ENCODE measurements around the gene CFAP43. TPM values are rescaled to one million over a fixed set of nuclear protein-coding genes. Genes with fewer than 3 reads are reported as not detected.

The CFAP43 gene
- total RNA-seq, 1 experiment from 2014 or later, result 0.44 TPM

DNA sequence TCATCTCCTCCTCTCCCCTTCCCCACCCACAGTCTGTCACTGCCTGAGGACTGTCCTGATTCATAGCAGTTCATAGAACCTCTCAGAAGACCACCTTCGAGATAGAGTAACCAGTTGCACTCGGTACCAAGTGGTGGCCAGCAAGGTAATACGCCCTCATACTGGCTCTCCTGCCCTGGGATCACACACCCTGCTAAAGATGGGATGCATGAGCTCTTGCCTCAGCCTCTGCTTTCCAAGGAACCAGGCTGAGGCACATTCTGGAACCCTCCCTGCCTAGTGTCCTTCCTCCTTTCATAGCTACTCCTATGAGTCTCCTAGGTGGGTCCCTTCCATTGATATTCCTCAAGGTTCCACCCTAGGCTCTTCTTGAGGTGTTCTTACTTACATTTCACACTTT, 15.5 kb downstream of the CFAP43 start:
- H3K36me3 ChIP-seq (ENCODE audit: low read depth, low read length), result no peaks in the 10 kb centered on the region
- no TSS peak for BruUV-seq (replicated peaks)
- H3K4me3 ChIP-seq (ENCODE audit: low read length), result no peak overlapping the region
- POLR2A ChIA-PET (ENCODE audit: unreplicated experiment), result no interaction called here
- DNase-seq (no peak), ATAC-seq (no peak)
- no peak for TF ChIP-seq EZH2phosphoT487 (IDR thresholded peaks at IDR 0.05; ENCODE audit: borderline replicate concordance, low read length)
- no peak for TF ChIP-seq EZH2 (IDR thresholded peaks at IDR 0.05; ENCODE audit: low read length, unreplicated experiment)
- TF ChIP-seq, protein P1, sequence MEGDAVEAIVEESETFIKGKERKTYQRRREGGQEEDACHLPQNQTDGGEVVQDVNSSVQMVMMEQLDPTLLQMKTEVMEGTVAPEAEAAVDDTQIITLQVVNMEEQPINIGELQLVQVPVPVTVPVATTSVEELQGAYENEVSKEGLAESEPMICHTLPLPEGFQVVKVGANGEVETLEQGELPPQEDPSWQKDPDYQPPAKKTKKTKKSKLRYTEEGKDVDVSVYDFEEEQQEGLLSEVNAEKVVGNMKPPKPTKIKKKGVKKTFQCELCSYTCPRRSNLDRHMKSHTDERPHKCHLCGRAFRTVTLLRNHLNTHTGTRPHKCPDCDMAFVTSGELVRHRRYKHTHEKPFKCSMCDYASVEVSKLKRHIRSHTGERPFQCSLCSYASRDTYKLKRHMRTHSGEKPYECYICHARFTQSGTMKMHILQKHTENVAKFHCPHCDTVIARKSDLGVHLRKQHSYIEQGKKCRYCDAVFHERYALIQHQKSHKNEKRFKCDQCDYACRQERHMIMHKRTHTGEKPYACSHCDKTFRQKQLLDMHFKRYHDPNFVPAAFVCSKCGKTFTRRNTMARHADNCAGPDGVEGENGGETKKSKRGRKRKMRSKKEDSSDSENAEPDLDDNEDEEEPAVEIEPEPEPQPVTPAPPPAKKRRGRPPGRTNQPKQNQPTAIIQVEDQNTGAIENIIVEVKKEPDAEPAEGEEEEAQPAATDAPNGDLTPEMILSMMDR (conservative IDR thresholded peaks at IDR 0.05; ENCODE audit: low read depth, low read length), result no peak
- no peak overlapping the region for H3K9ac ChIP-seq (ENCODE audit: low read length)
- no peaks in the 10 kb centered on the region for H3K9me3 ChIP-seq (ENCODE audit: low read length)
- H3K27me3 ChIP-seq (ENCODE audit: low read length), result no peaks in the 10 kb centered on the region
- H3K4me1 ChIP-seq (ENCODE audit: insufficient read depth, low read length), result no peaks in the 10 kb centered on the region
- intact Hi-C loops (cut with micrococcal nuclease), result no loop called here
- CTCF ChIA-PET, result no interaction called here
- no peaks in the 10 kb centered on the region for H3F3A ChIP-seq (ENCODE audit: low read length, unreplicated experiment)
- no peak overlapping the region for H3K4me2 ChIP-seq (ENCODE audit: low read length)
- no peak overlapping the region for H2AFZ ChIP-seq (ENCODE audit: low read length)
- no peaks in the 10 kb centered on the region for H3K9me2 ChIP-seq (replicated peaks; ENCODE audit: low read length)
- H3K79me2 ChIP-seq (ENCODE audit: low read length), result no peaks in the 10 kb centered on the region
- H4K20me1 ChIP-seq (ENCODE audit: low read length), result no peaks in the 10 kb centered on the region
- H3K27ac ChIP-seq (ENCODE audit: low read length), result no peak overlapping the region

DNA sequence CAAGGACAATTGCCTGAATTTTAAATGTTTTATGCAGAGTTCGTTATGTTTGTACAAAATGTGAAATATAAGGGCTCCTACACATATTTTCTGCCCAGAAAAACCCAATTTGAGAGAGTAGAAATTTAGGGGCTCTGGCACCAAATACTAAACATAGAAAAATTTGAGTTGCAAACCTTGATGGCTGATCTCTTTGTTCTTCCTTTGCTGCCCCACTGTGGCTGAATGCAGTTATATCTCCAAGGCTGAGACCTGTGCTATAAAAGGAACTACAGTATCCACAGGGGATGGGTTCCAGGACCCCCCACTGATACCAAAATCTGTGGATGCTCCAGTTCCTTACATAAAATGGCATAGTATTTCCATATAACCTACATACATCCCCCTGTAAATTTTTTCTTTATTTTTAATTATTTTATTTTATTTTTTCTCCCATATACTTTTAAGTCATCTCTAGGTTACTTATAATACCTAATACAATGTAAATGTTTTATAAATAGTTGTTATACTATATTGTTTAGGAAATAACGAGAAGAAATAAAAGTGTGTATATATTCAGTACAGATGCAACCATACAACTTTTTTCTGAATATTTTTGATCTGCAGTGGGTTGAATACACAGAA, 22.5 kb downstream of the CFAP43 start:
- peak; percentile 49; the same call in 1 of the 2 replicates for ATAC-seq

DNA sequence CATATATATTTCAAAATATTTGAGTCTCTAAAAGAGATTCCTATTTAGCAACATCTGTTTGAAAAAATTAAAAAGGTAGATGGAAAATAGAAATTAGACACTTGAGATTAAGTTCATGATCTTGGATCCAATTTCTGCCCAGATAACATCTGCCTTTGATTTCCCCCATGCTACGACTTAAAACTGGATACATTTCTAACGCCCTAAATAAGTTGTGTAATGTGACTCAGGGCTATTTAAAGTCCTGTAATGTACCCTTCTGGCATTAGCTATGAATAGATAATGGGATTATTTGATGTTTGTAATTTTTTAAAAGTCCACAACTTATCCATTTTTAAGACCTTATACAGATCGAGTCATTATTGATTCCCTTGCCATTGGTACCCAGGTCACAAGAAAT, 23.4 kb downstream of the CFAP43 start:
- Histone ChIP-seq H3K4me1 (ENCODE audit: insufficient read depth, low read length) (no peaks in the 10 kb centered on the region), H3K9ac (ENCODE audit: low read length) (no peak overlapping the region), H3K79me2 (ENCODE audit: low read length) (no peaks in the 10 kb centered on the region), H3F3A (ENCODE audit: low read length, unreplicated experiment) (no peaks in the 10 kb centered on the region), H3K4me2 (ENCODE audit: low read length) (no peak overlapping the region), H3K27me3 (ENCODE audit: low read length) (no peaks in the 10 kb centered on the region), H3K9me3 (ENCODE audit: low read length) (no peaks in the 10 kb centered on the region), H3K36me3 (ENCODE audit: low read depth, low read length) (no peaks in the 10 kb centered on the region), H3K4me3 (ENCODE audit: low read length) (no peak overlapping the region), H3K27ac (ENCODE audit: low read length) (no peak overlapping the region), H3K9me2 (replicated peaks; ENCODE audit: low read length) (no peaks in the 10 kb centered on the region), H4K20me1 (ENCODE audit: low read length) (no peaks in the 10 kb centered on the region), H2AFZ (ENCODE audit: low read length) (no peak overlapping the region)
- BruUV-seq (replicated peaks), result no TSS peak
- ATAC-seq (no peak), DNase-seq (no peak)
- CTCF ChIA-PET, result no interaction called here
- POLR2A ChIA-PET (ENCODE audit: unreplicated experiment), result no interaction called here
- TF ChIP-seq EZH2 (IDR thresholded peaks at IDR 0.05; ENCODE audit: low read length, unreplicated experiment) (no peak), EZH2phosphoT487 (IDR thresholded peaks at IDR 0.05; ENCODE audit: borderline replicate concordance, low read length) (no peak)
- TF ChIP-seq, protein P1 (conservative IDR thresholded peaks at IDR 0.05; ENCODE audit: low read depth, low read length), result no peak
- intact Hi-C loops (cut with micrococcal nuclease), result loop anchor here (1.0 to 5.0 kb wide), 4 partner anchors 71 to 320 kb away; no protein-coding TSS in a partner anchor

More for the DNA sequence above, 22.5 kb downstream of the CFAP43 start:
- H3K9me3 ChIP-seq (ENCODE audit: low read length), result no peaks in the 10 kb centered on the region
- H4K20me1 ChIP-seq (ENCODE audit: low read length), result no peaks in the 10 kb centered on the region
- no peak overlapping the region for H3K27ac ChIP-seq (ENCODE audit: low read length)
- peak; percentile 55 for DNase-seq
- no peak overlapping the region for H3K4me2 ChIP-seq (ENCODE audit: low read length)
- no peaks in the 10 kb centered on the region for H3K9me2 ChIP-seq (replicated peaks; ENCODE audit: low read length)
- no peaks in the 10 kb centered on the region for H3K4me1 ChIP-seq (ENCODE audit: insufficient read depth, low read length)
- no peak overlapping the region for H2AFZ ChIP-seq (ENCODE audit: low read length)
- H3K9ac ChIP-seq (ENCODE audit: low read length), result no peak overlapping the region
- H3K79me2 ChIP-seq (ENCODE audit: low read length), result no peaks in the 10 kb centered on the region
- no TSS peak for BruUV-seq (replicated peaks)
- intact Hi-C loops (cut with micrococcal nuclease), result loop anchor here (1.0 to 5.0 kb wide), 4 partner anchors 72 to 321 kb away; no protein-coding TSS in a partner anchor
- ChIA-PET CTCF (no interaction called here), POLR2A (ENCODE audit: unreplicated experiment) (no interaction called here)
- no peaks in the 10 kb centered on the region for H3K36me3 ChIP-seq (ENCODE audit: low read depth, low read length)
- TF ChIP-seq EZH2phosphoT487 (IDR thresholded peaks at IDR 0.05; ENCODE audit: borderline replicate concordance, low read length), result no peak
- TF ChIP-seq, protein P1 (conservative IDR thresholded peaks at IDR 0.05; ENCODE audit: low read depth, low read length), result peak; percentile 66
- TF ChIP-seq EZH2 (IDR thresholded peaks at IDR 0.05; ENCODE audit: low read length, unreplicated experiment), result no peak
- no peaks in the 10 kb centered on the region for H3F3A ChIP-seq (ENCODE audit: low read length, unreplicated experiment)
- no peaks in the 10 kb centered on the region for H3K27me3 ChIP-seq (ENCODE audit: low read length)
- H3K4me3 ChIP-seq (ENCODE audit: low read length), result no peak overlapping the region

Measured in PC-3 (cell line).